Measurements from ENCODE around the gene SUPV3L1. TPM values are rescaled to one million over a fixed set of nuclear protein-coding genes. Genes with fewer than 3 reads are reported as not detected.

The SUPV3L1 gene
- 100 to 1,000 TPM in 1 of 3 donors, 10 to 100 TPM in 2; 56.6 to 104 (median 67.1) TPM for total RNA-seq
- total RNA-seq (2013), result 37.5 TPM

DNA sequence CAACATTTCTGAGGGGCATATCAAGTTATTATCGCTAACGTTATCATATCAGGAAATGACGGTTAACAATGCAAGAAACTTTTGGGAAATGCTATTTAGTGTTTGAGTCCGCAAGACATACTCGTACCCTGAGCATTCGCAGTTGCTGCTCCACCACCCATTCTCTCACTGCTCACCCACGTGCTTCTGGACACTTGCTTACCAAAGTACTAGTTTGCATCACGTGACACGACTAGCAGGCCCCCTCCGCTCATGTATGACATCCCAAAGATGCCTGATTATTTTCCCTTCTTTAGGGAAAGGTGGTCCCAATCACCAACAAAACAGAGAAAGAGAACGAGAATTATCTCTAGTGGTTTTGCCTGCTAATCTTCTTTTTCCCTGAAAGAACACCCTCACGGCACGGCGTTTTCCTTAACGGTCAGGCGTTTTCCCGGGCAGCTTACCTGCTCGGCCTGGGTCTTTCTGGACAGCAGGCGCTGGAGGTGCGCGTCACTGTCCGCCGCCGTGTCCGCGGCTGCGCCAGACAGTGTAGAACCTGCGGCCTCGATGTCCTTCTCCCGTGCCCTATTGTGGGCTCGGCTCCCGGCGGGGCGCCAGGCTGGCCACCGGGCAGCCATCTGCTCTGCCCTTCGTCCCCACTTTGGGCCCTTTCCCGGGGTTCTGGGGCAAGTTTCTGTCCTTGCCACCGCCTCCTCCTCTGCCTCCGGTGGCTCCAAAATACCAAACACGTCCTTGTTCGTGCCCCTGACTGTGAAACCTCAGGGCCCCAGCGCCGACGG lies at the start of gene SUPV3L1:
Gene SUPV3L1, plus strand, starts transcription at position 492 of the 782 bp plus-strand sequence. Its CDS starts 58 bp downstream, at position 550.
- no peaks in the 10 kb centered on the region for H3K36me3 Mint-ChIP-seq
- H3K4me1 Mint-ChIP-seq, result peaks cover 44 to 58% of the 10 kb centered on the region in 2 donors
- Histone ChIP-seq H3K36me3 (ENCODE audit: control insufficient read depth, insufficient read depth, low read length) (peaks cover 4% of the 10 kb centered on the region), H3K4me3 (ENCODE audit: low read length) (peak within 1 kb of the TSS; percentile 86), H3K4me1 (ENCODE audit: control insufficient read depth, insufficient read depth, low read length) (peaks cover 19% of the 10 kb centered on the region), H3K9me3 (ENCODE audit: control insufficient read depth, insufficient read depth, low read length) (no peaks in the 10 kb centered on the region), H3K27me3 (ENCODE audit: control insufficient read depth, insufficient read depth, low read length) (no peaks in the 10 kb centered on the region), H3K27ac (ENCODE audit: low read length) (peak within 1 kb of the TSS; percentile 92)
- intact Hi-C loops (cut with micrococcal nuclease), result loop anchor here (1.0 to 2.0 kb wide), 3 partner anchors 42 to 91 kb away; partner anchors contain the start of gene VPS26A
- peak; percentile 90 to 95 for DNase-seq
- H3K9me3 Mint-ChIP-seq, result no peaks in the 10 kb centered on the region
- no peaks in the 10 kb centered on the region for H3K27me3 Mint-ChIP-seq (ENCODE audit: low read depth in 2 of 2)
- under 1% methylated on average over 44 of the region's 44 CpGs for WGBS (ENCODE audit: insufficient coverage)
- peak; percentile 75 to 89 (median 81) for ATAC-seq
- TF ChIP-seq CTCF (IDR thresholded peaks at IDR 0.05), result no peak
- H3K4me3 Mint-ChIP-seq, result peak within 1 kb of the TSS; percentile 95
- H3K27ac Mint-ChIP-seq, result peak within 1 kb of the TSS; percentile 98 to 99

DNA sequence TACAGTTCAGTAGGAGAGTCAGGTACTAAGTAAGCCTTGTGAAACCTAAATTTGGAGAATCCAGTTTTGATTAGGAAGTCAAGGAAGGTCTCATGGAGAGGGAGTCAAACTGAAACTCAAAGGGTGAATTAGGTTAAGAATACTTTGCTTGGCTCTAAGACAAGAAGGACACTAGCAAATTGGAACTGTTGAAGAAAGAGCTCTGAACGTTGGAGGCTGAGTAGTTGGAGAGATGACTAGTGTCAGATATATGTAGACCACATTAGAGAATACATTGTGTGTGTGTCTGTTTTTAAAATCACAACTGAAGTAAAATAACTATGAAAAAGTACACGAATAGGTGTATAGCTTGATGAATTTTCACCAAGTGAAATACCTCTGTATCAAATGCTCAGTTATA lies 49.8 kb upstream of the SUPV3L1 start:
- H3K4me3 Mint-ChIP-seq, result peak overlapping the region; percentile 7
- ATAC-seq, result no peak
- H3K27ac ChIP-seq (ENCODE audit: low read length), result no peak overlapping the region

GRCh38 chr10:69139961-69140360 lies 40.1 kb upstream of the SUPV3L1 start:
- intact Hi-C loops (cut with micrococcal nuclease), result no loop called here
- TF ChIP-seq CTCF (IDR thresholded peaks at IDR 0.05), result no peak
- no peak overlapping the region for H3K27ac ChIP-seq (ENCODE audit: low read length)
- Mint-ChIP-seq H3K36me3 (no peaks in the 10 kb centered on the region), H3K4me1 (peaks cover 47 to 48% of the 10 kb centered on the region in 2 donors), H3K27ac (peak overlapping the region; percentile 14 to 77), H3K9me3 (no peaks in the 10 kb centered on the region), H3K4me3 (no peak overlapping the region), H3K27me3 (ENCODE audit: low read depth in 2 of 2) (no peaks in the 10 kb centered on the region)
- H3K9me3 ChIP-seq (ENCODE audit: control insufficient read depth, insufficient read depth, low read length), result no peaks in the 10 kb centered on the region
- H3K4me1 ChIP-seq (ENCODE audit: control insufficient read depth, insufficient read depth, low read length), result no peaks in the 10 kb centered on the region
- peaks cover 25% of the 10 kb centered on the region for H3K36me3 ChIP-seq (ENCODE audit: control insufficient read depth, insufficient read depth, low read length)
- no peak overlapping the region for H3K4me3 ChIP-seq (ENCODE audit: low read length)
- no peaks in the 10 kb centered on the region for H3K27me3 ChIP-seq (ENCODE audit: control insufficient read depth, insufficient read depth, low read length)
- DNase-seq, result no peak
- WGBS (ENCODE audit: insufficient coverage), result 100% methylated on average over 2 of the region's 2 CpGs
- ATAC-seq, result no peak

More for the DNA sequence above, 49.8 kb upstream of the SUPV3L1 start:
- no peak for DNase-seq
- H3K4me1 Mint-ChIP-seq, result peaks cover 48 to 57% of the 10 kb centered on the region in 2 donors
- no peaks in the 10 kb centered on the region for H3K36me3 Mint-ChIP-seq
- H3K27me3 ChIP-seq (ENCODE audit: control insufficient read depth, insufficient read depth, low read length), result no peaks in the 10 kb centered on the region
- H3K27ac Mint-ChIP-seq, result peak overlapping the region; percentile 41 to 66
- H3K4me1 ChIP-seq (ENCODE audit: control insufficient read depth, insufficient read depth, low read length), result peaks cover 19% of the 10 kb centered on the region
- no peaks in the 10 kb centered on the region for H3K9me3 ChIP-seq (ENCODE audit: control insufficient read depth, insufficient read depth, low read length)
- H3K36me3 ChIP-seq (ENCODE audit: control insufficient read depth, insufficient read depth, low read length), result peaks cover 24% of the 10 kb centered on the region
- no peaks in the 10 kb centered on the region for H3K27me3 Mint-ChIP-seq (ENCODE audit: low read depth in 2 of 2)
- no peak overlapping the region for H3K4me3 ChIP-seq (ENCODE audit: low read length)
- WGBS (ENCODE audit: insufficient coverage), result 53% methylated on average over 1 of the region's 2 CpGs
- no peak for TF ChIP-seq CTCF (IDR thresholded peaks at IDR 0.05)
- intact Hi-C loops (cut with micrococcal nuclease), result no loop called here
- H3K9me3 Mint-ChIP-seq, result no peaks in the 10 kb centered on the region

Data from natural killer cell (primary cell).